GM12801 (cell line): Measurements from ENCODE around the gene SLC35F4.

Source experiments
- CTCF ChIP-seq: IDR thresholded peaks from one replicate; pipeline ENCODE4 v1.5.1; 2011; ENCODE audit warnings: control low read depth; ENCODE audit not compliant: insufficient read length; ENCODE audit errors: extremely low read depth

The SLC35F4 gene

DNA sequence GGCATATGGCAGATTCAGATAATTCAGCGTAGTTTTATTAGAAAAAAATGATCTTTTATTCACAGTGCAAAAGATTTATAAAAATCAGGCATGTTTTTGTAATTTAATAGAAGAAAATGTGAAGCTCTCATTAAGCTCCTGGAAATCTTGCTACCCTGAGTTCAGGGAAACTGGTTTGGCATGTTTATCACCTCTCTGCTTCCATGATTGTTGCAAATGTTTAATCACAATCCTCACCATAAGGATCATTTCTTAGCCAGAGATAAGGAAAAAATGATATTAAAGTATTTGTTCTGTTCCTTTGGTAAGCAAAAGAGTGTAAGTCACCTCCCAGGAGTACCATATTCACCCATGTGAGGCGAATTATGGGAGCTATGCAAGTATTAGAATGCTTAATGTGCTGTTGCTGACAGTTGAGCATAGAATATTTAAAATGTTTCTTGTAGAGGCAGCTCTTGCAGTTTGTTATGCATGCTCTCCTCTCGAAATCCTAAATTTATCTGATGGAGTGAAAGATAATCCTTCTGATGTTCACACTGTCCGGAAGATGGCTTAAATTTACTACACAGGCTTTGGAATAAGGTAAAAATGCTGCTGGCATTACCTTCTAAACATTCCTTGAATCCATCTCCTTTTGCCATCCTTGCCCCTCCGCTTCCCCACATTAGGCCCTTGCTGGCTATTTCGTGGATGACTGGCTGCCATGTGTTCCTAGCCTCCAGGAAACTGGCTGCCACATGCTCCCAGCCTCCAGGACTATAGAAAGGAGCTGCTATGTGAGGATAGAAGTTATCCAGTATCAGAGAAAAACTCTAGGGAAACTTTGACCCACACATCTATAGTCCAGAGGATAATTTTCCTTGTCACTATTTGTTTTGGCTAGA is 256.5 kb downstream of the SLC35F4 start:
- no peak for TF ChIP-seq CTCF

GRCh38 chr14:57607086-57607485 is 258.8 kb downstream of the SLC35F4 start:
- TF ChIP-seq CTCF = no peak

DNA sequence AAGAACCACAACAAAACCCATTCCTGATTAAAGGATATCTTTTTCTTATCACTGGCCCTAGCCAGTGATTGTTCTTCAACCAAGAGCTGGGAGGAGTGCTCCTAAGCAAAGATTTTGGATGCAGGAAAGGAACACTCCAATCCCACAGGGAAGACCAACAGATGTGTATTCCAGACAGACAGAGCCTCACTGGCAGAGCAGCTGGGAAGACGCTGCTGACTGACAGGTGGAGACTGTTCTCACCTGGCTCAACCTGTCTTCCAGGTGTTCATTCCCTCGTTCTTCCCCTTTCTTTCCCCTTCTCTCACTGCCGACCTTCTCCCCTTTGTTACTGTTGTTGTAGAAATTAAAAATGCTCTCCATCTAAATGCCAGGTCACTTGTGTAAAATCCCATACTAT is 282.5 kb downstream of the SLC35F4 start:
- TF ChIP-seq CTCF = no peak

DNA sequence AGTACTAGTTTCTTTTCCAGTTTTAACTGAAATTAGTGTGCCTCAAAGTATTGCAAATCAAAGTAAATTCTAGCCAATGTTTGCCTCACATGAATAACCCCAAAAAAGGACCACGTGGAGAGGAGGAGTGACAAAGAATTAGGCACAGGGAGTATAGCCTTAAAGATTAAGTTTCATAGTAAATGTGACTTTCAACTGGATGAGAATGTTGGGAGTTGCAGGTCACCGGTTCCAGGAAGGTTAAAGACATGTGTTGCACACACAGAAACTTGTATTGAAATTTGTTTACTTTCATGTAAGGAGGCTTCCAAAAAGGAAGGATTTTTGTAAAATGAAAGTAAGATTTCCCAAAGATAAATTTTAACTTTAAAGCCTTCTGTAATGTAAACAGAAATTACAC is 283.1 kb downstream of the SLC35F4 start:
- no peak for TF ChIP-seq CTCF

DNA sequence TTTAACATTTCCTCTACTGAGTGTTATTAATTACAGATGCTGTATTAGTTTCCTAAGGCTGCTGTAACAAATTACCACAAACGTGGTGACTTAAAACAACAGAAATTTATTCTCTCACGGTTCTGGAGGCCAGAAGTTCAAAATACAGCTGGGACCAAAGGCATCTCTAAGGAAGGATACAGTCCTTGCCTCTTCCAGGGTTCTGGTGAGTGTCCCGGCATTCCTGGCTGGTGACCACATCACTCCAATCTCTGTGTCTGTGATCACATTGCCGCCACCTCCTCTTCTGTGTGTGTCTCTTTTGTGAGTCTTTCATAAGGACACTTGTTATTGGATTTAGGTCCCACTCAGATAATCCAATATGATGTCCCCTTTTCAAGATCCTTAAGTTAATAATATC is 287.1 kb downstream of the SLC35F4 start:
- TF ChIP-seq CTCF = no peak

DNA sequence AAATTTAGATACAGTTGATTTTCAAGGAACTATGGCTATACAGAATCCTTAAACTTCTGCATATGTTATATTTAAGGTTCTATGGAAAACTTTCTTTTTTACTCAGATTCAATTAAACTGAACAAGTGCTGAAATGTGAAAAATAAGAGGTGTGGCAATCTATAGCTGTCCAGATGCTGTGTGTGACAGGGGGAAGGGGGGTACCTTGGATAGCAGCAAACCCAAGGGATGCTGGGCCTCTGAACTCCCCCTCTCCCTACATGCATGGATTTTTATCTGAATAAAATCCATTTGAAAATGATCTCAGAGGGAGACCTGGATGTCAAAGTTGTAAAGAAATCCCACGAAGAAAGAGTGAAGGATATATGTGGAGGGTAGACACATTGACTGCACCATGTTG is 289.4 kb downstream of the SLC35F4 start:
- no peak for TF ChIP-seq CTCF

DNA sequence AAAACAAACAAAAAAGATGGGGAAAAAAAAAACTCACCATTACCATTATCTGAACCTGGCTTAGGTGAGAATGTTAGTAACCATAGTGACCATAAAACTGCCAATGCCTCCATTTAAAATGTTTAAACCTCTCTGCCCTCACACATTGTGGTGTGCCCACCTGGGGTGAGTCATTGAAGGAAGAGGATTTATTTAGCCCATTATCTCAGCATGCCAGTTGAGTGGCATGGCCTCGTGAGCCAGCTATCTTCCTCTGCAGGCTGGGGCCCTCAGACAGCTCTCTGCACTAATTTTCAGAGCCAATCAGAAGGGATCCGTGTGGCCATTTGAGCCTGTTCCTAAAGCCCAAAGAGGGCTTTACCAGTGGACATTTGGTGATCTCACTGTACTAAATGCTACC is 290.4 kb downstream of the SLC35F4 start:
- no peak for TF ChIP-seq CTCF
